RPMI7951 (cell line): ENCODE data around the gene CNST. TPM values are rescaled to one million over a fixed set of nuclear protein-coding genes. Genes with fewer than 3 reads are reported as not detected.
"Not testable (repeated sequence)": the region's sequence is repeated elsewhere in the genome, so short reads cannot be mapped to it uniquely, and the experiment has no call there.

Source experiments
- DNase-seq: peaks from one replicate; pipeline ENCODE4 v3.0.0-alpha.2; 2012; ENCODE audit warnings: low read depth
- total RNA-seq: library from RNA; depleted of rRNA; stranded (reverse); fragments of >200 nt; shearing (Covaris generic); gene quantifications from 2 replicates; pipeline ENCODE4 v1.2.3, GENCODE V29; 2014; rRNA removed

Gene CNST
- total RNA-seq, 1 experiment from 2014 or later: 12.3 TPM

DNA sequence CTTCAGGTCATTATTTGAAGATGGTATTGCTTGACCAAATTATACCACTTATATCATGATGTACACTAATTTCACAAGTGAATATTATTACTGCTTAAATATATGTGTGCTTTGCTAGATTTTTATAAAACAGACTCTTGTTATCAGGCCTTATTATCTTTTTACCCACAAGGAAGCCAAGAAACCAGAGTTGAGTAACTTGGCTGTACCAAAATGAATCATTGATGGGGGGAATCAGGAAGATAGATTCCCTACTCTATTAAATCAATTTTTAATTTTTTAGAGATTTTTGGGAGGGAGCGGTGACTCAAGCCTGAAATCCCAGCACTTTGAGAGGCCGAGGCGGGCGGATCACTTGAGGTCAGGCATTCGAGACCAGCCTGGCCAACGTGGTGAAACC, 141.9 kb downstream of the CNST start:
- DNase-seq: no peak

DNA sequence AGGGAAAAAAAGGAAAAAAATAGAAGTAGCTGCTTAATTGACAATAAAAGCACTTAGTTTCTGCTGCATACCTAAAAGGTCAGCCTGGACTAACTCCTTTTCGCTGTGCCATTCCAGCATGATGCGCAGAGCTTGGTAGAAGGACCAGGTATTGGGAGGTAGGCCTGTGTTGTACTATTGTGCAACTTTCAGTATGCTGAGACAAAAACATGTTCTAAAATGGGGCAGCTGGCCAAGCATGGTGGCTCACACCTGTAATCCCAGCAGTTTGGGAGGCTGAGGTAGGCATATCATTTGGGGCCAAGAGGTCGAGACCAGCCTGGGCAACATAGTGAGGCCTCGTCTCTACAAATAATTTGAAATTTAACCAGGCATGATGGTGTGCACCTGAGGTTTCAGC, 142.9 kb downstream of the CNST start:
- DNase-seq: no peak

DNA sequence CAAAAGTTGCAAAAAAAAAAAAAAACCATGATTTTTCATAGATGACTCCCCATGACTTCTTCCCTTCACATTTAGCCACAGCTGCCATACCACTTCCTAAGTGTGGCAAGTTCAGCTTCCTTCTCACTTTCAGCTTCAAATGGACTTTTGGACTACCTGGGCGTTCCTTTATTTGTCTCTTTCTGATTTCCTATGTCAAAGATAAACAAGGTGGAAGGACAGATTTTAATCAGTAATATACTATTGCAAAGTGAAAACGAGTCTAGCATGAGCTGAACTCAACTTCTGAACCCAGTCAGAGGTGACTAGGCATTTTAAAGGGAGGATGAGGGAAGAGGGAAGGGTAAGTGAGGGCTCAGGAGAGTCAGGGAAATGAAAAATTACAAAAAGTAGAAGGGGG, 143.6 kb downstream of the CNST start:
- DNase-seq: no peak

DNA sequence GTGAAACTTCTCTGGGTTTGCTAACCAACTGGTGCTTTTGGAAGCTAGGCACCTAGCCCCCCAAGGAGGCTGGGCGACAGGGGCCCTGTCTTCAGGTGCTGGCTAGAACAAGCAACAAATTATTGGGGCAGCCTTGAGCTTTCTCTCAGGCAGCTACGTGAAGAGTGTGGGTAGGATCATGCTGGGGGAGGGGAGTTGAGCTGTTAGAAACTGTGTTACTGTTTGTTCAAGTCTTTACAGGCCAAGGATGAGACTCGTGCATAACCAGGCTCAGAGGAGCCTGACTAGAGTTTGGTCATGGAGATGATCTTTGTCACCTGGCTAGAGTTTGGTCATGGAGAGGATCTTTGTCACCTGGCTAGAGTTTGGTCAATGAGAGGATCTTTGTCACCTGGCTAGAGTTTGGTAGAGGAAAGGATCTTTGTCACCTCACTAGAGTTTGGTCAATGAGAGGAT, 145.3 kb downstream of the CNST start:
- DNase-seq: no peak

DNA sequence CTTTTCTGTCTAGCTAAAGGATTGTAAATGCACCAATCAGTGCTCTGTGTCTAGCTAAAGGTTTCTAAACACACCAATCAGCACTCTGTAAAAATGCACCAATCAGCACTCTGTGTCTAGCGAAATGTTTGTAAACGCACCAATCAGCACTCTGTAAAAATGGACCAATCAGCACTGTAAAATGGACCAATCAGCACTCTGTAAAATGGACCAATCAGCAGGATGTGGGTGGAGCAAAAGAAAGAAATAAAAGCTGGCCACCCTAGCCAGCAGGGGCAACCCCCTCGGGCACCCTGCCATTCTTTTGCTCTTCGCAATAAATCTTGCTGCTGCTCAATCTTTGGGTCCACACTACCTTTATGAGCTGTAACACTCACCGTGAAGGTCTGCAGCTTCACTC, 146.2 kb downstream of the CNST start:
- not testable (repeated sequence) for DNase-seq

Other genes with a start within 250 kb of the CNST start
- gene SMYD3, start 59.2 kb upstream of the CNST start, total RNA-seq: 29.5 and 33.9 TPM in 2 replicates
- gene TFB2M, start 195 bp upstream of the CNST start, total RNA-seq: 22.0 and 25.6 TPM in 2 replicates
- 25.8 and 31.8 TPM in 2 replicates for gene SCCPDH, start 158.0 kb downstream of the CNST start, total RNA-seq